ENCODE results near the gene FNTB. TPM values are rescaled to one million over a fixed set of nuclear protein-coding genes. Genes with fewer than 3 reads are reported as not detected.
"Not testable (repeated sequence)": the region's sequence is repeated elsewhere in the genome, so short reads cannot be mapped to it uniquely, and the experiment has no call there.

Gene FNTB
- polyA plus RNA-seq, 3 donors: 6.8 to 10.7 (median 7.2) TPM

- 89 to 93% (median 92%) methylated on average over 6 of the region's 6 CpGs for WGBS, 3 donors
Measured at GRCh38 chr14:65001723-65002122, 15.0 kb downstream of the FNTB start.

GRCh38 chr14:65002586-65003210 is 16.0 kb downstream of the FNTB start:
- 66 to 77% (median 67%) methylated on average over 6 of the region's 6 CpGs for WGBS, 3 donors
- no peak overlapping the region for H3K27ac ChIP-seq (ENCODE audit: low read depth, low read length)

More at GRCh38 chr14:65001723-65002122, 15.0 kb downstream of the FNTB start:
- H3K27ac ChIP-seq (ENCODE audit: low read depth, low read length): no peak overlapping the region

GRCh38 chr14:65003394-65003793 is 16.7 kb downstream of the FNTB start:
- H3K27ac ChIP-seq (ENCODE audit: low read depth, low read length): no peak overlapping the region
- 82 to 100% (median 87%) methylated on average over 2 of the region's 2 CpGs for WGBS, 3 donors

GRCh38 chr14:65006261-65006721 is 19.6 kb downstream of the FNTB start:
- WGBS, 3 donors: 90 to 92% (median 91%) methylated on average over 6 of the region's 6 CpGs
- H3K27ac ChIP-seq (ENCODE audit: low read depth, low read length): no peak overlapping the region

- no peak overlapping the region for H3K27ac ChIP-seq (ENCODE audit: low read depth, low read length)
- 88 to 97% (median 91%) methylated on average over 1 of the region's 1 CpG for WGBS, 3 donors
Measured at GRCh38 chr14:65007202-65007601, 20.5 kb downstream of the FNTB start.

GRCh38 chr14:65010211-65010931 is 23.7 kb downstream of the FNTB start:
- 87 to 96% (median 92%) methylated on average over 5 of the region's 5 CpGs for WGBS, 3 donors

GRCh38 chr14:65011538-65011937 is 24.8 kb downstream of the FNTB start:
- 88 to 90% (median 88%) methylated on average over 10 of the region's 10 CpGs for WGBS, 3 donors
- H3K27ac ChIP-seq (ENCODE audit: low read depth, low read length): no peak overlapping the region

More at GRCh38 chr14:65010211-65010931, 23.7 kb downstream of the FNTB start:
- no peak overlapping the region for H3K27ac ChIP-seq (ENCODE audit: low read depth, low read length)

- no peak overlapping the region for H3K27ac ChIP-seq (ENCODE audit: low read depth, low read length)
- WGBS, 3 donors: 64 to 85% (median 84%) methylated on average over 4 of the region's 4 CpGs
Measured at GRCh38 chr14:65012353-65012752, 25.7 kb downstream of the FNTB start.

GRCh38 chr14:65015391-65015790 is 28.7 kb downstream of the FNTB start:
- WGBS, 3 donors: 81 to 94% (median 91%) methylated on average over 3 of the region's 3 CpGs
- H3K27ac ChIP-seq (ENCODE audit: low read depth, low read length): no peak overlapping the region

- WGBS, 3 donors: 90 to 92% (median 90%) methylated on average over 4 of the region's 4 CpGs
- H3K27ac ChIP-seq (ENCODE audit: low read depth, low read length): no peak overlapping the region
Measured at GRCh38 chr14:65016471-65016870, 29.8 kb downstream of the FNTB start.

GRCh38 chr14:65019944-65020566 is 33.4 kb downstream of the FNTB start:
- WGBS, 3 donors: 57 to 64% (median 63%) methylated on average over 9 of the region's 9 CpGs
- no peak overlapping the region for H3K27ac ChIP-seq (ENCODE audit: low read depth, low read length)

- 91 to 93% (median 93%) methylated on average over 5 of the region's 5 CpGs for WGBS, 3 donors
- no peak overlapping the region for H3K27ac ChIP-seq (ENCODE audit: low read depth, low read length)
Measured at GRCh38 chr14:65024957-65025356, 38.3 kb downstream of the FNTB start.

- H3K27ac ChIP-seq (ENCODE audit: low read depth, low read length): no peak overlapping the region
- WGBS, 3 donors: 83 to 88% (median 85%) methylated on average over 6 of the region's 6 CpGs
Measured at GRCh38 chr14:65025818-65026217, 39.1 kb downstream of the FNTB start.

GRCh38 chr14:65026526-65026925 is 39.8 kb downstream of the FNTB start:
- H3K27ac ChIP-seq (ENCODE audit: low read depth, low read length): no peak overlapping the region
- WGBS, 3 donors: 93 to 99% (median 96%) methylated on average over 9 of the region's 9 CpGs

GRCh38 chr14:65027127-65027799 is 40.6 kb downstream of the FNTB start:
- WGBS, 3 donors: 96 to 97% (median 96%) methylated on average over 11 of the region's 11 CpGs
- H3K27ac ChIP-seq (ENCODE audit: low read depth, low read length): no peak overlapping the region

- WGBS, 3 donors: 61 to 90% (median 88%) methylated on average over 3 of the region's 3 CpGs
- no peak overlapping the region for H3K27ac ChIP-seq (ENCODE audit: low read depth, low read length)
Measured at GRCh38 chr14:65028937-65029336, 42.2 kb downstream of the FNTB start.

- H3K27ac ChIP-seq (ENCODE audit: low read depth, low read length): not testable (repeated sequence)
- WGBS, 3 donors: 96 to 99% (median 98%) methylated on average over 10 of the region's 10 CpGs
Measured at GRCh38 chr14:65031321-65031720, 44.6 kb downstream of the FNTB start.

GRCh38 chr14:65032319-65032718 is 45.6 kb downstream of the FNTB start:
- WGBS, 3 donors: 82 to 98% (median 97%) methylated on average over 11 of the region's 11 CpGs
- H3K27ac ChIP-seq (ENCODE audit: low read depth, low read length): no peak overlapping the region

- 93 to 100% (median 95%) methylated on average over 3 of the region's 3 CpGs for WGBS, 3 donors
Measured at GRCh38 chr14:65033181-65033580, 46.5 kb downstream of the FNTB start.

More at GRCh38 chr14:65033181-65033580, 46.5 kb downstream of the FNTB start:
- H3K27ac ChIP-seq (ENCODE audit: low read depth, low read length): no peak overlapping the region

Data from adipose tissue (tissue), 3 donors.